ENCODE results near the gene ANKRD13A.

The ANKRD13A gene

DNA sequence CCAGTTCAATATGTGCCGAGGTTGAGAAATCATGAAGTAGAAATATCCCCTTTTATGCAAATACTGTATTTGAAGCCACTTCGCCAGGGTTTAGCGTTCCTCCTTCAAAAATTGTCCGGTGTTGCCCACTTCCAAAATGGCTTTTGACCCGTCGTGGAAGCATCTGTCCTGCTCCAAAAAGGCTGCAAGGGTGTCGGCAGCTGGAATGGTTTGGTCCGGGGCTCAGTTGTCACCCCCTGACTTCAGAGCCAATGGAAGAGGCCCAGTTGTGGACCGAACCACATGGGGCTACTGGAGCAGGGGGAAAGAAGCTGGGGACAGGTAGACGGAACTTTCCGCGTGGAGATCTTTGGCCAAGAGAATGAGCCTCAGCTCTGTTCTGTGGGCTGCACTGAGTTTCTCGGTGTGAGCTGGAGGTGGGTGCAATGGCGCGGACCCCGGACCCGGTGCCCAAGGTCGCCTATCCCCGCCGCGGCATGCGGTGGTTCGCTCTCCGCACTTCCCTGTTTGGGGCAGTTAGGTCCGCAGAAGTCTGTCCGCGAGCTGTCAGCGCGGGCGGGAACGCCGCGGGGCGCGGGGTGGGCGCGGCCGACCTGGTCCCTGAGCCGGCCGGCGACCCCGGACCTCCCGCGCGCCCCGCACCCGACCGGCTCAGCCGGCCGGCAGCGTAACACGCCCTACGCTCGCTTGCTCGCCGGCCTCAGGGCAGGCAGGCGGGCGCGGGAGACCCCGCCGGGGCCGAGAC is at the start of gene ANKRD13A:
Gene ANKRD13A (plus strand): TSS at position 527 of the 745 bp plus-strand sequence. CDS start 259 bp downstream, outside the sequence.
- FAIRE-seq (no peak), DNase-seq (ENCODE audit: insufficient read length, low spot score) (peak; percentile 94)

DNA sequence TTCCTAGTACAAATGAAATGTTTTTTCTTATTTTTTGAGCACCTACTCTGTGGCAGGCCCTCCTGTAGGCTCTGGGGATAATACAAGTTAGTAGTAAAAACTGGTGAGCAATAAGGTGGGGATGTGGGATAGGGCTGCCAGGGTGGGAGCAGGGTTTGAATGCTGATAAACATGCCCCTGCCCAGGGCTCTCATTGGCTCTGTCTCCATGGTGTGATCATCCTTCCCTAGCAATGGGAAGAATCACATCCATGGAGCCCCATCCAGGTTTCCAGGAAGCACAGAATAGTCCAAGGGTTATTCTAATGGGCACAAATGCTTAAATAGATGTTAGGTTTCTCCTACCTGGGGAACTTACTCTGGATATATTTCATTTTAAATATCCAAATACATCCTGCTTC is 48.6 kb upstream of the ANKRD13A start:
- DNase-seq (ENCODE audit: insufficient read length, low spot score) (no peak), FAIRE-seq (no peak)

DNA sequence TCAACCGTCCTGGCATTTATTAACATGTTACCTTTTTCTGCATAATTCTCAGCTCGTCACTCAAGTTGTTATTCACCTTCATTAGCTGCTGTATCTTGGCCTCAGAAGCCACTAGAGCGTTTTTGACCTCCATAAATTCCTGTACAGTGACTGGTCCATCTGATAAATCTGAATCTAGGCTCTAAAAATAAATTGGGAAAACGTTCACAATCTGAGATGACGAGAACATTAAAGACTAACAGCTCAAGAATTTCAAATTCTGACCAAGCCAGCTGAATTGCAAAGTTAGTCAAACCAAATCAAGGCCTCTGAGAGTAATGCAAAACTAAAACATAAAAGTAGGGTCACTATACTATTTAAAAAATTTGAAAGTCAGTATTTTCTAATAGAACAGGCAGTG is 48.1 kb upstream of the ANKRD13A start:
- DNase-seq (ENCODE audit: insufficient read length, low spot score) (peak; percentile 45), FAIRE-seq (peak; percentile 54)

DNA sequence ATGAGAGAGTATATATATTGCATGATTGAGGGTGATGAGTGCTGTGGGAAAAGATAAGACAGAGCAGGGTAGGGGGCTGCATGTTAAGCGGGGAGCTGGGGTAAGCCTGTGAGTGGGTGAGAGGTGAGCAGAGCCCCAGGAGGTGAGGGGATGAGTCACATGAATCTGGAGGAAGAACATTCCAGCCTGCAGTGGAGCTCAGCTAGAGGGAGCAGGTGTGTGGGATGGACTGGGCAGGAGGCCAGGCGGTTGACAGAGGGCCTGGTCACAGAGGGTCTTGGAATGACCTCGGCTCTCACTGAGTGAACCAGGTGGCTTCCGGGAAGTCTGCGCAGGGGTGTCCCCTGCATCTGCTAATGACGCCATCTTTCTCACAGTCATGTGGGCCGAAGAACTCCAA is 47.5 kb upstream of the ANKRD13A start:
- DNase-seq (ENCODE audit: insufficient read length, low spot score) (peak; percentile 75), FAIRE-seq (no peak)

DNA sequence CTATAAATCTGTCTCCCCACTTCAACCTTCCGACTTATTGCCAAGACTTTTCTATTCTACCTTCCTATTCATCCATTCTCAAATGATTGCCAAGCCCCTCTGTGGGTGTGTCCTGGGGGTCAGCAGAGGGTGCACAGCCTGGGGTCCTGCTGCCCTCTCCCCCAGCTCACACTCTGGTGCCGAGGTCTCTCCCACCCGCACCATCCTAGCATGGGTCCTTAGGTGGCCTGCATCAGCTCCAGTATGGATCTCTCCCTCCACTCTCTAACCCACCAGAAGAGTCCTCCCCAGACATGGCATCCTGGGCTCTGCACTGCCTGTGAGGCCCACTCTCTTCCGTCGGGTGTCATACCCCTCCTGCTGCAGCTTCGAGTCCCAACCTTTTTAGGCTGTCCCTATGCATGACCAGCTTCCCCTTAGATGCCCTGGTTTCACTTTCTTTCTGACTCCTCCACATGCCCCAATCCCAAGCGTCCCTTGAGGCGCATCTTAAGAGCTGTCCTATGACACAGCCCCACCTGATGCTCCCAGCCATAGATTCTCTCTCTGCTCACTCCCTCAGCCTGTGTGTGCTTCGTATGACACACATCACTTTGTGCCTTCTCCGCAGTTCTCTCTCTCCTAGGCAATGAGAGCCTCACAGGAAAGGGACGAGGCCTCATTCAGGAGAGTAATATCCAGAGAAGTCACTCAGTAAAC is 46.9 kb upstream of the ANKRD13A start:
- no peak for DNase-seq (ENCODE audit: insufficient read length, low spot score)

DNA sequence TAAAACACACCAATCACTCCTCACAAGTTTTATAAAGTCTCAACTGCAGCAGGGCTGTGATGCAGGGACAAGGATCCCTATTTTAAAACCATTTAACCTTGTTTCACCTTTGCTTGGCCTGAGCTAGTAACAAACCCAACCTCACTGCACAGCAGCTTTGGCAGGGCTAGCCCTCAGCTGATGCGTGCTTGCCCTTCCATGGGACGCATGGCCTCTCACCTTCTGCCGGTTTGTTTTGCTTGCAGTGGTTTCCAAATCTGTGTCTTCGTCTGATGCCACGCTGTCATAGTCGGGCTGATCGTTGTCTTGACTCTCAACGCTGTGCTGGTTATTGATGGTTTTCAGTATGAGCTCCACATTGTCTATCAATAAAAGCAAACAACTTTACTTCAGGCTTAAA is 46.4 kb upstream of the ANKRD13A start:
- FAIRE-seq (no peak), DNase-seq (ENCODE audit: insufficient read length, low spot score) (no peak)

More for the DNA sequence above, 46.9 kb upstream of the ANKRD13A start:
- FAIRE-seq = no peak

DNA sequence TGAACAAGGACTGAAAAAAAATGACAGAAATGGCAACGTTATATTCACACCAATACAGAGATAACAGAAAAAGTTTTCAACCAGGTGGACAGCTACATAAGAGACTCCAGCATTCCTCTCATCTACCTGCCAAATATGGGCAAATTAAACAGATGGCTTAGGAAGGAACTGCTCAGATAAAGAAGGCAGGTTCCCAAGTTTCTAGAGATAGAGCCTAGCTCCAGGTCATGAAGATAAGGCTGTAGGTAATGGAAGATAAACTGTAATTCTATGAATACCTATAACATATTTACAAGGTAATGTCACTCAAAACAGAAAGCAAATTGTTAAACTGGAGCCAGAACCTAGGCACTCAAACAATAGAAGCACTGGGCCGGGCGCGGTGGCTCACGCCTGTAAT is 45.6 kb upstream of the ANKRD13A start:
- no peak for FAIRE-seq
- DNase-seq (ENCODE audit: insufficient read length, low spot score) = no peak

DNA sequence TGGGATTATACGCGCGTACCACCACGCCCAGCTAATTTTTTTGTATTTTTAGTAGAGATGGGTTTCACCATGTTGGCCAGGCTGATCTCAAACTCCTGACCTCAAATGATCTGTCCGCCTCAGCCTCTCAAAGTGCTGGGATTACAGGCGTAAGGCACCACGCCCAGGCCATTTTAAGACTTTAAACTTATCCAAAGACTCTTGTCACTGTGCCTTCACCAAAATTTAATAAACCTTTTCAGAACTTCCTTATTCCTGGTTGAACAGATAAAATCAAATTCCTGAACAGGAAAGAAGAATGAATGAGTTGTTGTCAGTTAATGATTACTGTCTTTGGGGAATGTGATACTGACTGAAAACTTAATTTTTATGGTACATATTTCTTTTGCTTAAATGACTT is 40.9 kb upstream of the ANKRD13A start:
- FAIRE-seq (no peak), DNase-seq (ENCODE audit: insufficient read length, low spot score) (no peak)

DNA sequence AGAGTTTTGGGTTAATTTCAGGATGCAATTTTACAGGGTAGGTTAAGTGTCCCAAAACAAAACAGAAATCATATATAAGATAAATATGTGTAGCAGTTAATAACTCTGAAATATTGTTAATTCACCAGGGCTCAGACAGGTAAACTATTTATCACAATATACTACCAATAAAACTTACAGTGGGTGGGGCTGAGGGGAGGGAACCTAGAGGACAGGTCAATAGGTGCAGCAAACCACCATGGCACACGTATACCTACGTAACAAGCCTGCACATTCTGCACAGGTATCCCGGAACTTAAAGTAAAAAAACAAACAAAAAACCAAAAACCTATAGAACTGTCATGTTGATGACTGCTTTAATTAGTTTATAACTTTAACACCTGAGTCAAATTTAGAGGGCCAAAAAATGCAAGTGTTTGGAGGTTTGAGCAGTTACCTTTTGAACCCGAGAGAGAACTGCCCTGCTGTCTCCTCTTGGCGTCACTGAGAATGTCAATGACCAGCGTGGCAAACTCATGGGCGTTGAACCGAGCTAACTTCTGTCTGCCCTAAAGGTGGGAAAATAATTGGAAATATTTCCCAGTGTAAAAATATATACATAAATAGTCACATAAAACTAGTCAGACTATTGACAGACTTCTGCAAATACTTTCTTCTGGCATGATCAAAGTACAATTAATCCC is 39.7 kb upstream of the ANKRD13A start:
- DNase-seq (ENCODE audit: insufficient read length, low spot score) (no peak), FAIRE-seq (no peak)

DNA sequence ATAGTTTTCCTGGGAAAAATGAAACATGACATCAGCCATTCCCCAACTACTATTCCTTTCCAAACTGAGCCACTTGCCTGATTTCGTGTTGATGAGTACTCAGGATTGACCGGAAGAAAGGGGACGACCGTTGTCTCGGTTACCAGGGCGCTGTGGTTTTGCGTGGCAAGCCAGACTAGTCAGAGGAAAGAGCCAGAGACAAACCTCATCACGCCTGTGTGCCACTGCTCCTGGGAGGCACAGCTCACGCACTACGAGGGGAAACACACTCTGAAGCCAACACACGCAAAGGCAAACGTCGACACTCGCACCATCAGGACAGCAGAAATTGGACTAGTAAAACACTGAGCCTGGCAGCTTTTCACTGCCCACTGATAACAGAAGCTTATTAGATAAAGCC is 38.0 kb upstream of the ANKRD13A start:
- FAIRE-seq (no peak), DNase-seq (ENCODE audit: insufficient read length, low spot score) (no peak)

DNA sequence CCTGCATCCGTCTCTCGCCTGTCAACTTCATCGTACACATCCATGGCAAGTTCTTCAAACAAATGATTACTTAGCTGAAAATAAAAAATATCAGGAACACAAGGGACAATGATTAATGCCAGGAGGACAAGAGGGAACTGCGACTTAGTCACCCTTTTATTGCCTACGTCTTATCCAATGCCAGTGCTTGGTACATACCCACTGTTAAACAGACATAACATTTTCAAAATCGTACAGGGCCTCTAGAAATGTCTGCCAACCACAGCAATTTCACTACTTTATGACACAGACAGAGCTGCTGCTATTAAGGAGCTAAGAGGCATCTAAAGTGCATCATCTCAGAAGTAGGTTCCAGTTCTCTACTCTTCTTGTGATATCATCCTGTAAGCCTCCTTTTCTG is 37.6 kb upstream of the ANKRD13A start:
- FAIRE-seq (no peak), DNase-seq (ENCODE audit: insufficient read length, low spot score) (no peak)

DNA sequence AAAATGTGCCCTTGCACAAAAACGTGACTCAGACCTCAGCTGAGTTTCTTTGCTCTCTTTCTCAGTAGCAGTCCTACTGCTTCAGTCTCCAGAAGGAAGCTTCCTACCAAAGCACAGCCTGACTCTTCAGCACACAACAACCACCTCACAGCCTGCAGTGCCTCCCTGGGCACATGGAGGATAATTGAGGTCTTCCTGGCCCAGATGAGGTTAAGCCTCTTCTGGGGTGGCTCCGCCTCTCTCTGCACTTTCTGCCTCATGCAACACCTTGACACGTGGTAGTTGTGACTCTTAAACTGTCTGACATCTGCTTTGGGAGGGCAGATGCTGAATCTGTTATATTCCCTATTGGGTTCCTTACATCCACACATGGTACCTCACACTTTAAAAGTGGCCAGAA is 36.8 kb upstream of the ANKRD13A start:
- FAIRE-seq (no peak), DNase-seq (ENCODE audit: insufficient read length, low spot score) (no peak)

DNA sequence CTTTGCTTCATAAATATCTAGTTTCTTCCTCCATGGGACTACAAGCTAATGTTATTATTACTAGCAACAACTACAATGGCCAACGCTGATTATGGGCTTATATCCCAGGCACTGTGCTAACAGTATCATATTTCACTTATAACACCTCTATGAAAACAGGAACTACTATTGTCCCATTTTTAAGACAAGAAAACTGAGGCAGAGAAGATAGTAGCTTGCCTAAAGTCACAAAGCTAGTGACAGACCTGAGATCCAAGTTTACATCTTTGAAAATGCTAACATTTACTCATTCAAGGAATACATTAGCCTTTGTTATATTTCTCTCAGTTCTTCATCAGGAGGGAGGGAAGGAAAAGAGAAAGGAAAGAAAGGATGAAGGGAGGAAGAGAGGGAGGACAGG is 35.9 kb upstream of the ANKRD13A start:
- no peak for FAIRE-seq

DNA sequence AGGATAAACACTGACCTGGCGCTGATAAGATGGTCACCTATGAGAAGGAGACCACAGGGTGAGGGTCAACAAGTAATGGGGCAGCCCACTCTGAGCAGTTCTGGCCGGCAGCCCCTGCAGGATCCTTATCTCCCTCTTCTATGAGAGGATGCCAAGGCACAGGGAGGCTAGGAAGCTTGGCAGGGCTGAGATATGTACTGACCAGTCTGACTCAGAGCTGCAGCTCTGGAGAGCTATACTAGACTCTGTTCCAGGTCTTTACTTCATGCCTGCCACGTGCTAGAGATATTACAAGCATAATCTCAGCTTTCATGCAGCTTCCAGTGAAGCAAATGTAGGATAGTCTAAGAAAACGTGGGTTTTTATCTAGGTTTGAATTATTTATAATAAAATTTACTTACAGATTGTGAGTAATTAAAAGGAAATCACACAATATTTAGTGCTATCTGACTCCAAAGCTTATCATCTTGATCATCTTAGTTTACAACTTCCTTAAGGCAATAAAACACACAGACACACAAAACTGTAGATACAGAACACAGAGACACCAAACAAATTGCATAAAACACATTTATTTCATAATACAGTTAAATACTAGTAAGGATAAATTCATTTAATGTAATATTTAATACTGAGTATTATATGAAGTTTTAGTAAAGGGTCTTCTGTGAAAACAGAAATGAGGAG is 35.3 kb upstream of the ANKRD13A start:
- FAIRE-seq = no peak
- DNase-seq (ENCODE audit: insufficient read length, low spot score) = no peak

More for the DNA sequence above, 35.9 kb upstream of the ANKRD13A start:
- no peak for DNase-seq (ENCODE audit: insufficient read length, low spot score)

DNA sequence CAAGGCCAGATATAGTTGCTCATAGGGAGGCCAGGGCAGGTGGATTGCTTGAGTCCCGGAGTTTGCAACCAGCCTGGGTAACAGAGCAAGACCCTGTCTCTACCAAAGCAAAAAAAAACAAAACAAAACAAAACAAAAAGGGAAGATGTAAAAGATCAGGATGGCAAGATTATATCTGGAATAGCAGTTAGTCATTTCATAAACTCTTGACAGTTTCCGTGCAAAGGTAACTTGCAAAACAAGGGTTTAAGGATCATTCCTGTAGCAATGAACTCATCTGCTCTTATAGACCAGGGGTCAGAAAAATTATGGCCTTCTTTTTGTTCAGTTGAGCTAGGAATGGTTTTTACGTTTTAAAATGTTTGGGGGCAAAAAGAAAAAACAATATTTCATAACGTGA is 32.7 kb upstream of the ANKRD13A start:
- no peak for FAIRE-seq
- DNase-seq (ENCODE audit: insufficient read length, low spot score) = no peak

DNA sequence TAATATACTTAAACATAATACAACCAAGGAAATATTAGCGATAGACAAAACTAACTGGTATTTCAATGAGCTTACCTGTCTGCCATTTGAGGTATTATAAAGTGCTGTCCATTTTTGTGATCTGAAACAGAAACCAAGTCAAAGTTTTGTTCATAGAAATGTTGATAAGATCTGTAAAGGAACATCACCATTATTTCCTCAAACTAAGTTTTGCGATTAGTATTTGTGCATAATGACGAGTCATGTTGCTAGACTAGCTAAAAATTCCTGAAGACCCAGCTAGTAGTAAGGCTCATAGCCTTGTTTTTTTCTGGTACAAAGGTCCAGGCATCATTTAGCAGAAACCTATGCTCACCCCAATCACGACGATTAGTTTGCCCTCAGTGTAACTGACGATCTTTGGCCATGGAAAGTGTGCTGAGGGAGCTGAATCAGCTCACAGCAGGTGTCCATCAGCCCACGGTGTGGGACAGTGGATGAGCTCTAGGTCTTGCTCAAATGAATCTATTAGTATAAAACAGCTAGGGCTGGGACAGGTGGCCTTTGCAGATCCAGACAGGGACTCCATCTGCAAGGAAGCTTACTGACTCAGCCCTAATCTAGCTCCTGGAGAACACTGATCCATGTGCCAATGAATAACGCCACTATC is 31.7 kb upstream of the ANKRD13A start:
- FAIRE-seq = no peak
- no peak for DNase-seq (ENCODE audit: insufficient read length, low spot score)

DNA sequence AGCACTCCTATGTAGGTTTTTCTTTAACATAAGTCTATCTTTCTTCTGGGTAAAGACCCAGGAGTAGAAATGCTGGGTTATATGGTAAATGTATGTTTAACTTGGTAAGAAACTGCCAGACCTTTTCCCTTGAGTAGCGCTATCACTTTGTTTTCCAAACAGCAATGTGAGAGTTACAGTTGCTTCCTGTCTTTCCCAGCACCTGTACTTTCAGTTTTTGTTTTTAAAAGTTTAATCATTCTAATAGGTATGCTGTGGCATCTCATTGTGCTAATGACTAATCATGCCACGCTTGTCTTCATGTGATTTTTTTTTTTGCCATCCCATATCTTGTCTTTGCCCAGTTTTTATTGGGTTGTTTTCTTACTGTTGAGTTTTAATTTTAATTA is 31.2 kb upstream of the ANKRD13A start:
- DNase-seq (ENCODE audit: insufficient read length, low spot score) = no peak
- no peak for FAIRE-seq

DNA sequence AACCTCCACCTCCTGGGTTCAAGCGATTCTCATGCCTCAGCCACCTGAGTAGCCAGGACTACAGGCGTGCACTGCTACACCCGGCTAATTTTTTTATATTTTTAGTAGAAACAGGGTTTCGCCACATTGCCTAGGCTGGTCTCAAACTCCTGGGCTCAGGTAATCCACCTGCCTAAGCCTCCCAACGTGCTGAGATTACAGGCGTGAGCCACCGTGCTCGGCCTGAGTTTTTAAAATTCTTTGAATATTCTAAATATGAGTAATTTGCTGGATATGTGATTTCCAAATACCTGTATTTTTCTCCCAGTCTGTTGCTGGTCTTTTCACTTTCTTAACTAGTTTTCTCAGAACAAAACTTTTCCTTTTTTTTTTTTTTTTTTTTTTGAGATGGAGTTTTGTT is 30.4 kb upstream of the ANKRD13A start:
- DNase-seq (ENCODE audit: insufficient read length, low spot score) = no peak
- FAIRE-seq = no peak

DNA sequence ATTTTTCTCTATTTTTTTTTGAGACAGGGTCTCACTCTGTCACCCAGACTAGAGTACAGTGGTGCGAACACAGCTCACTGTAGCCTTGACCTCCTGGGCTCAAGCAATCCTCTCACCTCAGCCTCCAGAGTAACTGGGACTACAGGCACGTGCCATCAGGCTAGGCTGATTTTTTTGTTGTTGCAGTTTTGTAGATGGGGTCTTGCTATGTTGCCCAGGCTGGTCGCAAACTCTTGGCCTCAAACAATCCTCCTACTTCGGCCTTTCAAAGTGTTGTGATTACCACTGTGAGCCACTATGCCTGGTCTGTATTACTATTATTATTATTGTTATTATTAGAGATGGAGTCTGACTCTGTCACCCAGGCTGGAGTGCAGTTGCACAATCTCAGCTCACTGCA is 26.4 kb upstream of the ANKRD13A start:
- no peak for FAIRE-seq
- DNase-seq (ENCODE audit: insufficient read length, low spot score) = no peak

DNA sequence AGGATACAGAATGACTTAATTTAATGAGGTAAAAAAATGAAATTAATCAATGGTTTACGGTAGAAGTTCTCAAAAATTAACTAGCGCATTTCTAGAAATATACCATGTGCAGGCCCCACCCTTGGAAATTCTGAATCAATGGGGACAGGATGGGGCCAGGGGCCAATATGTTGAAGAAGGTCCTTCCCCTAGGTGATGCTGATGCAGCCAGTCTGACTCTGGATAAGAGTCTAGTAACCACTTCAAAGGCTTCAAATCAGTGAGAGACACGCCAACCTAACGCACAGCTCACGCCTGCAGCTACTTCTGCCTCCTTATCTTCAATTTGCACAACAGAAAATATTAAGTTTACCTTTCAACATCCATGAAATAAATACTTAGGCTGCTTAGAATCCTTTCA is 17.9 kb upstream of the ANKRD13A start:
- FAIRE-seq (no peak), DNase-seq (ENCODE audit: insufficient read length, low spot score) (no peak)

DNA sequence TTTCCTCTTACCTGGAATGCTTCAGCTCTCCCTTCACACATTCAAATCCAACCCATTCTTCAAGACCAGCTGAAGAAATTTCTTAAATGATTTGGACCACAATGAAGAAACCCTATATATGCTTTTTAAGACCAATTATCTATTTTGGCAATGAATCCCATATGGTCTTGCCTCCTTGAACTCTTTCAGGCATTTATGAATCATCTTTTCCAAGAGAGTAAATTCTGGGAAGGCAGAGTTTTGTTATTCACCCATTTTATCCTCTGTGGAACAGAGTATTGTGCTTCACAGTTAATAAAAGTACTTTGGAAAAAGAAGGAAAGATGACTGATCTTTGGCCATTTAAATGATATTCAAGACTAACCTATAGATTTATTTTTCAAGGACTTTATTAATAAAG is 17.0 kb upstream of the ANKRD13A start:
- DNase-seq (ENCODE audit: insufficient read length, low spot score) (no peak), FAIRE-seq (no peak)
